ENCODE measurements around the gene ATAD3B.

DNA sequence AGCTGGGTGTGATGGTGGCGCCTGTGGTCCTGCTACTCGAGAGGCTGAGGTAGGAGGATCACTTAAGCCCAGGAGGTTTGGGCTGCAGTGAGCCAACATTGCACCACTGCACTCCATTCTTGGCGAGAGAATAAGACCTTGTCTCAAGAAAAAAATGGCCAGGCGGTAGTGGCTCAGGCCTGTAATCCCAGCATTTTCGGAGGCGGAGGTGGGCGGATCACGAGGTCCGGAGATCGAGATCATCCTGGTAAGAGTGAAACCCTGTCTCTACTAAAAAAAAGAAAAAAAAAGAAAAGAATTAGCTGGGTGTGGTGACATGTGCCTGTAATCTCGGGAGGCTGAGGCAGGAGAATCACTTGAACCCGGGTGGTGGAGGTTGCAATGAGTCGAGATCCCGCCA, 11.3 kb downstream of the ATAD3B start:
- no peak for TF ChIP-seq POLR2A (IDR thresholded peaks at IDR 0.05)
- TF ChIP-seq CTCF (IDR thresholded peaks at IDR 0.05), result no peak
- no peak for TF ChIP-seq EP300 (IDR thresholded peaks at IDR 0.05)
- no peak for TF ChIP-seq POLR2AphosphoS5 (IDR thresholded peaks at IDR 0.05)
